Activated CD8-positive, alpha-beta T cell treated with anti-CD3 and anti-CD28 coated beads, Interleukin-2, amount 10 ng/mL, durations not matched to agents 7 days and 5 days (primary cell): ENCODE results near the gene ATG4C. TPM values are rescaled to one million over a fixed set of nuclear protein-coding genes. Genes with fewer than 3 reads are reported as not detected.

ENCODE experiments used
- ATAC-seq: fragments of 150-1000 bp; cut with Tn5 transposase; one replicate; pipeline ENCODE4 v1.10.0; 2021; ENCODE audit warnings: moderate library complexity
- CTCF ChIA-PET: fragments of 350-600 bp; sonication (Branson Sonifier 250); formaldehyde crosslinking; loops from one replicate; lab custom pipeline; 2021; ENCODE audit warnings: antibody characterized with exemption; lab: Charles Lee
- POLR2A ChIA-PET: fragments of 350-600 bp; sonication (Branson Sonifier 250); formaldehyde crosslinking; loops from one replicate; lab custom pipeline; 2021; ENCODE audit warnings: antibody characterized with exemption; lab: Charles Lee
- DNase-seq: peaks from one replicate; pipeline ENCODE4 v3.0.0-alpha.2; 2020
- H3K27ac Mint-ChIP-seq: one replicate; pipeline ENCODE4 v1.8.0; 2021; ENCODE audit warnings: mild to moderate bottlenecking, mixed read lengths
- H3K27me3 Mint-ChIP-seq: one replicate; pipeline ENCODE4 v1.8.0; 2021; ENCODE audit warnings: low read depth, mixed read lengths
- H3K36me3 Mint-ChIP-seq: one replicate; pipeline ENCODE4 v1.8.0; 2021; ENCODE audit warnings: low read depth, mixed read lengths
- H3K4me1 Mint-ChIP-seq: one replicate; pipeline ENCODE4 v1.8.0; 2021; ENCODE audit warnings: low read depth, mixed read lengths
- H3K4me3 Mint-ChIP-seq: one replicate; pipeline ENCODE4 v1.8.0; 2021; ENCODE audit warnings: mild to moderate bottlenecking, mixed read lengths
- H3K9me3 Mint-ChIP-seq: one replicate; pipeline ENCODE4 v1.8.0; 2022; ENCODE audit warnings: mixed read lengths; ENCODE audit not compliant: insufficient read depth
- total RNA-seq, 2 experiments: library from RNA; stranded (reverse); gene quantifications; one replicate each; pipeline ENCODE4 v1.2.3, GENCODE V29; 2021

Gene ATG4C
- total RNA-seq, 2 experiments from 2014 or later: 8.6 to 10.0 TPM

- H3K36me3 Mint-ChIP-seq: no peaks in the 10 kb centered on the region
- H3K4me1 Mint-ChIP-seq: no peaks in the 10 kb centered on the region
- no peak for ATAC-seq
- no peaks in the 10 kb centered on the region for H3K9me3 Mint-ChIP-seq
- no peak for DNase-seq
- H3K4me3 Mint-ChIP-seq: no peak overlapping the region
- H3K27ac Mint-ChIP-seq: no peak overlapping the region
- H3K27me3 Mint-ChIP-seq: peaks cover 8% of the 10 kb centered on the region
- ChIA-PET POLR2A (no interaction called here), CTCF (no interaction called here)
Measured at GRCh38 chr1:62900566-62900965, 116.6 kb downstream of the ATG4C start.

GRCh38 chr1:62901650-62902049 lies 117.7 kb downstream of the ATG4C start:
- ATAC-seq (no peak), DNase-seq (no peak)
- ChIA-PET CTCF (no interaction called here), POLR2A (no interaction called here)
- Mint-ChIP-seq H3K27ac (no peak overlapping the region), H3K4me3 (no peak overlapping the region), H3K4me1 (no peaks in the 10 kb centered on the region), H3K9me3 (no peaks in the 10 kb centered on the region), H3K27me3 (peaks cover 8% of the 10 kb centered on the region), H3K36me3 (no peaks in the 10 kb centered on the region)

- H3K9me3 Mint-ChIP-seq: no peaks in the 10 kb centered on the region
- H3K4me3 Mint-ChIP-seq: no peak overlapping the region
- POLR2A ChIA-PET: no interaction called here
- ATAC-seq (no peak), DNase-seq (no peak)
- no peak overlapping the region for H3K27ac Mint-ChIP-seq
- CTCF ChIA-PET: no interaction called here
- peaks cover 4% of the 10 kb centered on the region for H3K27me3 Mint-ChIP-seq
- H3K4me1 Mint-ChIP-seq: peaks cover 3% of the 10 kb centered on the region
- no peaks in the 10 kb centered on the region for H3K36me3 Mint-ChIP-seq
Measured at GRCh38 chr1:62903522-62903921, 119.6 kb downstream of the ATG4C start.

GRCh38 chr1:62903982-62904855 lies 120.3 kb downstream of the ATG4C start:
- ChIA-PET CTCF (interaction anchor here (4.4 kb wide), 1 partner anchor 62 kb away, joined by 13 read pairs; no protein-coding TSS in a partner anchor), POLR2A (no interaction called here)
- Mint-ChIP-seq H3K4me3 (no peak overlapping the region), H3K4me1 (peaks cover 3% of the 10 kb centered on the region), H3K27me3 (peaks cover 3% of the 10 kb centered on the region), H3K36me3 (no peaks in the 10 kb centered on the region), H3K27ac (no peak overlapping the region), H3K9me3 (no peaks in the 10 kb centered on the region)
- DNase-seq (no peak), ATAC-seq (no peak)

- Mint-ChIP-seq H3K9me3 (no peaks in the 10 kb centered on the region), H3K36me3 (no peaks in the 10 kb centered on the region), H3K4me1 (peaks cover 3% of the 10 kb centered on the region), H3K27me3 (peaks cover 3% of the 10 kb centered on the region), H3K4me3 (no peak overlapping the region), H3K27ac (no peak overlapping the region)
- POLR2A ChIA-PET: no interaction called here
- ATAC-seq: no peak
- DNase-seq: no peak
- CTCF ChIA-PET: interaction anchor here (4.4 kb wide), 1 partner anchor 63 kb away, joined by 13 read pairs; no protein-coding TSS in a partner anchor
Measured at GRCh38 chr1:62904856-62905225, 120.9 kb downstream of the ATG4C start.

- Mint-ChIP-seq H3K27me3 (peaks cover 5% of the 10 kb centered on the region), H3K4me3 (no peak overlapping the region), H3K27ac (no peak overlapping the region), H3K36me3 (no peaks in the 10 kb centered on the region), H3K9me3 (no peaks in the 10 kb centered on the region), H3K4me1 (peaks cover 3% of the 10 kb centered on the region)
- ATAC-seq: no peak
- POLR2A ChIA-PET: no interaction called here
- DNase-seq: no peak
- CTCF ChIA-PET: interaction anchor here (4.4 kb wide), 1 partner anchor 64 kb away, joined by 13 read pairs; no protein-coding TSS in a partner anchor
Measured at GRCh38 chr1:62905309-62905708, 121.4 kb downstream of the ATG4C start.

GRCh38 chr1:62905872-62906271 lies 121.9 kb downstream of the ATG4C start:
- POLR2A ChIA-PET: no interaction called here
- ATAC-seq (no peak), DNase-seq (no peak)
- Mint-ChIP-seq H3K4me1 (peaks cover 3% of the 10 kb centered on the region), H3K36me3 (no peaks in the 10 kb centered on the region), H3K4me3 (no peak overlapping the region), H3K27me3 (peaks cover 5% of the 10 kb centered on the region), H3K27ac (no peak overlapping the region), H3K9me3 (no peaks in the 10 kb centered on the region)
- CTCF ChIA-PET: interaction anchor here (1.8 to 4.4 kb wide), 2 partner anchors 24 to 64 kb away, joined by 5 to 13 read pairs; no protein-coding TSS in a partner anchor

- POLR2A ChIA-PET: no interaction called here
- CTCF ChIA-PET: interaction anchor here (0.7 to 4.4 kb wide), 3 partner anchors 24 to 65 kb away, joined by 3 to 13 read pairs (median 5); no protein-coding TSS in a partner anchor
- no peak overlapping the region for H3K4me3 Mint-ChIP-seq
- peaks cover 5% of the 10 kb centered on the region for H3K27me3 Mint-ChIP-seq
- ATAC-seq: no peak
- H3K36me3 Mint-ChIP-seq: no peaks in the 10 kb centered on the region
- H3K4me1 Mint-ChIP-seq: peaks cover 3% of the 10 kb centered on the region
- no peak overlapping the region for H3K27ac Mint-ChIP-seq
- DNase-seq: no peak
- no peaks in the 10 kb centered on the region for H3K9me3 Mint-ChIP-seq
Measured at GRCh38 chr1:62906428-62906886, 122.5 kb downstream of the ATG4C start.

- H3K27ac Mint-ChIP-seq: no peak overlapping the region
- H3K36me3 Mint-ChIP-seq: no peaks in the 10 kb centered on the region
- no peak overlapping the region for H3K4me3 Mint-ChIP-seq
- POLR2A ChIA-PET: no interaction called here
- no peaks in the 10 kb centered on the region for H3K9me3 Mint-ChIP-seq
- peaks cover 5% of the 10 kb centered on the region for H3K27me3 Mint-ChIP-seq
- CTCF ChIA-PET: interaction anchor here (1.1 to 4.4 kb wide), 2 partner anchors 11 to 67 kb away, joined by 3 to 13 read pairs; no protein-coding TSS in a partner anchor
- no peak for ATAC-seq
- peaks cover 3% of the 10 kb centered on the region for H3K4me1 Mint-ChIP-seq
- no peak for DNase-seq
Measured at GRCh38 chr1:62908168-62908695, 124.3 kb downstream of the ATG4C start.

- Mint-ChIP-seq H3K27ac (no peak overlapping the region), H3K36me3 (no peaks in the 10 kb centered on the region), H3K9me3 (no peaks in the 10 kb centered on the region), H3K27me3 (peaks cover 15% of the 10 kb centered on the region), H3K4me3 (no peak overlapping the region), H3K4me1 (peaks cover 3% of the 10 kb centered on the region)
- POLR2A ChIA-PET: no interaction called here
- ATAC-seq: no peak
- CTCF ChIA-PET: interaction anchor here (0.7 to 1.0 kb wide), 3 partner anchors 15 to 78 kb away, joined by 3 to 4 read pairs (median 3); no protein-coding TSS in a partner anchor
- no peak for DNase-seq
Measured at GRCh38 chr1:62912028-62912638, 128.2 kb downstream of the ATG4C start.
